Embryonic facial prominence (tissue), 1 donor: Measurements from ENCODE around the gene IMPA2.
A peak's percentile ranks its signal among the peaks of the same experiment; 100 is the strongest.
"Not testable (repeated sequence)": the region's sequence is repeated elsewhere in the genome, so short reads cannot be mapped to it uniquely, and the experiment has no call there.

Experiments
- DNase-seq: peaks from one replicate; pipeline ENCODE4 v3.0.0-alpha.2; 2016; ENCODE audit errors: extremely low spot score

The IMPA2 gene

GRCh38 chr18:11962597-11962996 lies 18.7 kb upstream of the IMPA2 start:
- no peak for DNase-seq

- DNase-seq = no peak
Measured at GRCh38 chr18:11963991-11964484, 17.3 kb upstream of the IMPA2 start.

DNA sequence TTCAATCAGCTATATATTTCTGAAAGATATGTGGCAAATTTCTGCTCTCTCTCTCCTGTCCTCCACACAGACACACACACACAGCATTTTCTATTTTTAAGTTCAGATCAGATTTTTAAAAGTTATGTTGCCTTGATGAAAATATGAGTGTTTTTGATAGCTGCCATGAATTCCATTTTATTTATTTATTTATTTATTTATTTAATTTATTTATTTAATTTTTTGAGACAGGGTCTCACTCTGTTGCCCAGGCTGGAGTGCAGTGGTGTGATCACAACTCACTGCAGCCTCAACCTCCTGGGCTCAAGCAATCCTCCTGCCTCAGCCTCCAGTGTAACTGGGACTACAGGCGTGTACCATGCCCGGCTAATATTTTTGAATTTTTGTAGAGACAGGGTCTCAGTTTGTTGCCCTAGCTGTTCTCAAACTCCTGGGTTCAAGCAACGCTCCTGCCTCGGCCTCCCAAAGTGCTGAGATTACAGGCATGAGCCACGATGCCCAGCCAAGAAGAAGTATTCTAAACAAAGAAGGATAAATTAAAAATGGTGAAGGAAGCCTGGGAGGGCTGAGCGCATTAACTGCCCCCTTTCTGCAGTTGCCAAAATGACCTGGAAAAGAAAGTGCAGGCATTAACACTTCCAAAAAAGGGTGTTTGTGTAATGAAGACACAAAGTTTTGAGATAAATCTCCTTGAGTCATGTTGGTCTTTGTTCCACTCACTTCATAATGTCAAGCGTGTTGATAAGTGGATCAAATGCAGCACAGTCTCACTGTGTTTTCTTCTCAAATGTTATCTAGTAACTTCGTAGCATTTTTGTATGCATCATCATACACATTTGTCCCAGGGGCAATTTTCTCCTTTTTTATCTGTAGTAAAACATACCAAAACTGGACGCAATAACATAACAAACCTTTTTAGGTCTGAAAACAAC lies 11.1 kb upstream of the IMPA2 start:
- no peak for DNase-seq

GRCh38 chr18:11970836-11971226 lies 10.5 kb upstream of the IMPA2 start:
- DNase-seq = not testable (repeated sequence)

DNA sequence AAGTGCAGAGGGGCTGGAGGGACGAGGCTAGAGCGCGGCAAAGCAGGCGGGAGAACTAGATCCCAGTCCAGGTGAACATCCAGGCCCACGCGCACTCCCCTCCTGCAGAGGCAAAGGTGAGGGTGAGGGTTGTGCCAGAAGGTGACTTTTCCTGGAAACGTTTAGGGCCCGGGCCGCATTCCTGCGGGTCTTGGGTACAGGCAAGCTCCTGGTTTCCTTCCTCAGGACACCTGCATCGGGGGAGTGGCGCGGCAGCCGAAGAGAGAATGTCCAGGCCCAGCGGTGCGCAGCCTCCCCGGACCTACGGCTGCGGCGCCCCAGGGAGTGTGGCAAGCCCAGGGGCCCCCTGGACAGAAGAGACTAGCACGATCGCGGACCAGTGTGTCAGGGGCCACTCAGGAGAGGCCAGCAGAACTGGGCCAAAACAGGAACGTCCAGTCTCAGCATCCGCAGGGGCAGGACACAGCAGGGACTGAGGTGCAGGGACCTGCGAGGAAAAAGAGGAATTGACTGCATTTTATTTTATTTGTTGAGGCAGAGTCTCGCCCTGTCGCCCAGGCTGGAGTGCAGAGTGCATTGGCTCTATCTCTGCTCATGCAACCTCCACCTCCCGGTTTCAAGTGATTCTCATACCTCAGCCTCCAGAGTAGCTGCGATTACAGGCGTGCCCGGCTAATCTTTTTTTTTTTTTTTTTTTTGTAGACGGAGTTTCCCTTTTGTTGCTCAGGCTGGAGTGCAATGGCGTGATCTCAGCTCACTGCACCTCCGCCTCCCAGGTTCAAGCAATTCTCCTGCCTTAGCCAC lies 8.7 kb upstream of the IMPA2 start:
- no peak for DNase-seq

DNA sequence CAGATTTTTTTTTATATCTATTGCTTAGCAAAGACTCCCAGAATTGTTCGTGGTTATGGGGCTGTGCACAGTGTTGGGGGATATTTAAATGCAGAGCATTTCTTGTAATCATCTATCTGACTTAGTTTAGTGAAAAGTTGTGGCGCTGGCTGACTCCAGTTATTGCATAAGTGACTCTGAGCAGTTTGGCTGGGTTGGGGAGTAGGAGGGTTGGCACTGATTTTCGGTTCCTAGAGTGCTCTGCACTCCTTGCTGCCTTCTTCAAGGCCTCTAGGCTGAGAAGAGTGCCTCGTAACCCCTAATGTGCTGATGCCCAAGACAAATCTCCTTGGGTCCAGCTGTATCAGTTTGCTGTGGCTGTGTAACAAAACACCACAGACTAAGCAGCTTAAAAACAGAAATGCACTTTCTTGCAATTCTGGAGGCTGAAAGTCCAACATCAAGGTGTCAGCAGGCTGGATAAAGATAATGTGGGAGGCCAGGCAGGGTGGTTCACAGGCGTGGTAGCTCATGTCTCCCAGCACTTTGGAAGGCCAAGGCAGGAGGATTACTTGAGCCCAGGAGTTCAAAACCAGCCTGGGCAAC lies 6.5 kb upstream of the IMPA2 start:
- no peak for DNase-seq

GRCh38 chr18:11975723-11976122 lies 5.6 kb upstream of the IMPA2 start:
- no peak for DNase-seq

GRCh38 chr18:11976315-11977152 lies 4.8 kb upstream of the IMPA2 start:
- DNase-seq = no peak

GRCh38 chr18:11977153-11977466 lies 4.2 kb upstream of the IMPA2 start:
- no peak for DNase-seq

- DNase-seq = no peak
Measured at GRCh38 chr18:11978956-11979355, 2.4 kb upstream of the IMPA2 start.

- no peak for DNase-seq
Measured at GRCh38 chr18:11980163-11980493, 1.2 kb upstream of the IMPA2 start.

DNA sequence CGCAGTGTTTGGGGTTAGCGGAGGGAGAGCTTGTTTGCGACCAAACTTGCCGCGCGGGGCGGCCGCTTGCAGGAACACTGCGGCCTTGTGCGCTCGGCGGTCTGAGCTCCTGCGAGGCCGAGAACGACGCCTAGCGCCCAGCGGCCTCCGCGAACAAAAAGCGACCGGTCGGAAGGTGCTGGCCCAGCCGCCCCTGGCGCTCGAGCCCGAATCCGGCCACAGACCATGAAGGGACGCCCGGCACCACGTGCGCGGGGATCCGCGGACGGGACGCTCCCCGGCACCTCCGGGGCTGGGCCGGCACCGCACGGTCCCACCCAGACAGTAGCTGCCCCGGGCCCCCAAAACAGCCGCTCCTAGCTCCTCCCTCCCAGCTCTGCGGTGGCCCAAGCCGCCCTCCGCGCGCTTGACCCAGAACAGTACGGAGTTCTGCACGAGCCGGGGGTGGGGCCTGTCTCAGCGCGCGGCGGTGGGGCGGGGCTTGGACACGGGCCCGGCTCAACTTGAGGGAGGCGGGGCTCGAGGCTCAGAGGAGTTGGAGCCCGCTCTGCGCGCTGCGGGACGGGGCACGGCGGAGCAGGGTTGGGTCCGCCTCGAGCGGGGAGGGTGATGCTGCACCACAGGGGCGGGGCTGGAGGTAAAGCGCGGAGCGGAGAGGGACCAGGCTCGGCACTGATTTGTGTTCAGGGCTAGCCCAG lies 664 bp upstream of the IMPA2 start:
- DNase-seq = peak; percentile 93

- no peak for DNase-seq
Measured at GRCh38 chr18:11981543-11982366, 448 bp downstream of the IMPA2 start.

GRCh38 chr18:11982981-11983380 lies 1.7 kb downstream of the IMPA2 start:
- DNase-seq = no peak

GRCh38 chr18:11983592-11983991 lies 2.3 kb downstream of the IMPA2 start:
- DNase-seq = no peak

GRCh38 chr18:11984091-11984490 lies 2.8 kb downstream of the IMPA2 start:
- no peak for DNase-seq

- DNase-seq = no peak
Measured at GRCh38 chr18:11985586-11985985, 4.3 kb downstream of the IMPA2 start.

GRCh38 chr18:11986061-11986460 lies 4.8 kb downstream of the IMPA2 start:
- no peak for DNase-seq

- DNase-seq = no peak
Measured at GRCh38 chr18:11987527-11987926, 6.2 kb downstream of the IMPA2 start.

DNA sequence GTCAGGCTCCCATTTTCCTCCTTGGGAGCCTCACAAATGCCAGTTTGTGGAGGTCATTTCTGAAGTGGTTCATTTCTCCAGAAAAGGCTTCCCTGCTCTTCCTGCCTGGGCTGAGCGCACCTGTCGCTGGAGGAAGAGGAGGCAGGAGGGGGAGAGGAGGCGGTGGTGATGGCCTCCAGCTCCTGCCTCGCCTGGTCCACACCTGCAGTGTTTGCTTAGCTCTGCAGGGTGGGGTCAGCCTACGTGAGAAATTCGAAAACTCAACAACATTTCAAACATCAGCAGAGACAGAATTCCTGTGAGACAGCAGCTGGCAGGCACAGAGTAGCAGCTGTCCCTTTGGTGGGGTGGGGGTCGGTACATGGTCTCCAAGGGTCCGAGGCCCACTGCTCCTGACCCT lies 7.9 kb downstream of the IMPA2 start:
- no peak for DNase-seq
